MM.1S (cell line): ENCODE data around the gene ADGRV1.

Experiments used
- DNase-seq: peaks from one replicate; pipeline ENCODE4 v3.0.0-alpha.2; 2015
- H2AFZ ChIP-seq: fragments of 300-600 bp; sonication (generic); 2 replicates; pipeline ENCODE4 v1.6.0; 2016; ENCODE audit warnings: antibody characterized with exemption, low read length
- H3F3A ChIP-seq: fragments of 300-600 bp; sonication (generic); 2 replicates; pipeline ENCODE4 v1.6.1; 2016; ENCODE audit warnings: mild to moderate bottlenecking, antibody characterized with exemption, low read length, moderate library complexity, mixed read lengths; ENCODE audit not compliant: insufficient read depth
- H3K27ac ChIP-seq: fragments of 300-600 bp; sonication (generic); 2 replicates; pipeline ENCODE4 v1.5.1; 2016; ENCODE audit warnings: mild to moderate bottlenecking, low read length
- H3K27me3 ChIP-seq: fragments of 300-600 bp; sonication (generic); replicated peaks from 2 replicates; pipeline ENCODE4 v1.6.0; 2016; ENCODE audit warnings: low read length; ENCODE audit not compliant: insufficient read depth
- H3K36me3 ChIP-seq: fragments of 300-600 bp; sonication (generic); replicated peaks from 2 replicates; pipeline ENCODE4 v1.6.1; 2016; ENCODE audit warnings: mild to moderate bottlenecking, low read length, mixed read lengths; ENCODE audit not compliant: insufficient read depth
- H3K4me1 ChIP-seq: fragments of 300-600 bp; sonication (generic); 2 replicates; pipeline ENCODE4 v1.6.1; 2016; ENCODE audit warnings: low read length, mixed read lengths
- H3K4me2 ChIP-seq: fragments of 300-600 bp; sonication (generic); 2 replicates; pipeline ENCODE4 v1.6.0; 2016; ENCODE audit warnings: low read depth, low read length
- H3K4me3 ChIP-seq: fragments of 300-600 bp; sonication (generic); 2 replicates; pipeline ENCODE4 v1.5.1; 2016; ENCODE audit warnings: low read length, mixed read lengths
- H3K79me2 ChIP-seq: fragments of 300-600 bp; sonication (generic); 2 replicates; pipeline ENCODE4 v1.6.1; 2016; ENCODE audit warnings: mixed run types, low read length, mixed read lengths
- H3K9ac ChIP-seq: fragments of 300-600 bp; sonication (generic); 2 replicates; pipeline ENCODE4 v1.6.1; 2016; ENCODE audit warnings: low read length, mixed read lengths
- H3K9me2 ChIP-seq: fragments of 300-600 bp; sonication (generic); replicated peaks from 2 replicates; pipeline ENCODE4 v1.6.1; 2016; ENCODE audit warnings: mild to moderate bottlenecking, low read length, mixed read lengths; ENCODE audit not compliant: insufficient read depth
- H3K9me3 ChIP-seq: fragments of 300-600 bp; sonication (generic); replicated peaks from 2 replicates; pipeline ENCODE4 v1.6.1; 2016; ENCODE audit warnings: mild to moderate bottlenecking, low read length, mixed read lengths; ENCODE audit not compliant: insufficient read depth
- H4K20me1 ChIP-seq: fragments of 300-600 bp; sonication (generic); 2 replicates; pipeline ENCODE4 v1.6.1; 2016; ENCODE audit warnings: mild to moderate bottlenecking, low read length, moderate library complexity, mixed read lengths; ENCODE audit not compliant: insufficient read depth
- CTCF ChIP-seq: fragments of 300-600 bp; sonication (generic); IDR thresholded peaks from 2 replicates; pipeline ENCODE4 v1.5.1; 2016; ENCODE audit warnings: antibody characterized with exemption, low read length, mixed read lengths
- EZH2 ChIP-seq: fragments of 300-600 bp; sonication (generic); optimal IDR thresholded peaks from 2 replicates; pipeline ENCODE3; 2017; ENCODE audit warnings: low read depth, mild to moderate bottlenecking, antibody characterized with exemption, low read length, mixed read lengths
- EZH2phosphoT487 ChIP-seq: fragments of 300-600 bp; sonication (generic); IDR thresholded peaks from 2 replicates; pipeline ENCODE4 v1.6.1; 2018; ENCODE audit warnings: antibody characterized with exemption, low read length

The ADGRV1 gene

DNA sequence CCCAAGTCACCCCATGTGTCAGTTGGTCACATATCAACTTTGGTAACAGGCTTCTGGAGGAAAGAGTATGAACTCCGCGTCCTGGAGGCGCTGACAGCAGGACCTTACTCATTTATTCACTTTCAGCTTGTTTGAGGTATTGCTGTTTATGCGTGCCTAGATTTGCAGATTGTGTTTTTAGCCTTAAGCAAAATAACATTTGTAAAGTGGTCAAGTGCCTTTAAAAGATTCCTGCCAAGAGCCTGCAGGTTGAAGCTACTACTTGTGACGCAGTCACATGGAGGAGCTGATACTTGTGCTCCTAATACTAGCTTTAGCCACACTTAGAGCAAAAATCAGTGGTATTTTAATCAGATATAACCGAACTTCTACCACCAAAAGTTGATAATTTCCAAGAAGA is 351.3 kb downstream of the ADGRV1 start:
- no peak for TF ChIP-seq EZH2
- no peak for TF ChIP-seq CTCF
- no peak for TF ChIP-seq EZH2phosphoT487
- Histone ChIP-seq H3K9me3 (no peaks in the 10 kb centered on the region), H3K4me1 (no peaks in the 10 kb centered on the region), H3K27ac (no peak overlapping the region), H4K20me1 (no peaks in the 10 kb centered on the region), H3K27me3 (no peaks in the 10 kb centered on the region), H2AFZ (no peak overlapping the region), H3K36me3 (no peaks in the 10 kb centered on the region), H3K9me2 (no peaks in the 10 kb centered on the region), H3K79me2 (no peaks in the 10 kb centered on the region), H3K4me3 (no peak overlapping the region), H3K9ac (no peak overlapping the region), H3K4me2 (no peak overlapping the region), H3F3A (no peaks in the 10 kb centered on the region)
- DNase-seq, result no peak

DNA sequence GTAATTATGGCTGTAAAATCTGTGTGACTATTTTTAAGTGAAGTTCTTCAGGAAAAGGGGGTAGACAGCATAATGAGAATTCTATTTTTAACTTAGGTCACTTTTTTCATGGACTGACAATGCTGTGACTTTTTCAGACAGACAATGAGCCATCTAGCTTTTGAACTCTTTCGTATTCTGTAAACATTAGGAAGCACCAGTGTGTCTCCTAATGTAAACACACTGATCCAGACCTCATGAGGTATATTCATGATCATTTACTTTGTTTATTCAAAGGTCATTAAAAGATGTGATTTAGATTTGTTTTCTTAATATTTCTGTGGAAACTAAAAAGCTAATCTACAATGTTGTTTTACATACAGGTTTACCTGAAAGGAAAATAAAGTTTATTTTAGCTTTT is 352.6 kb downstream of the ADGRV1 start:
- Histone ChIP-seq H3K4me2 (no peak overlapping the region), H3K79me2 (no peaks in the 10 kb centered on the region), H3K9me3 (no peaks in the 10 kb centered on the region), H3K27me3 (no peaks in the 10 kb centered on the region), H3K9me2 (no peaks in the 10 kb centered on the region), H2AFZ (no peak overlapping the region), H3K4me3 (no peak overlapping the region), H3K9ac (no peak overlapping the region), H3K27ac (no peak overlapping the region), H3K36me3 (no peaks in the 10 kb centered on the region), H3K4me1 (no peaks in the 10 kb centered on the region), H3F3A (no peaks in the 10 kb centered on the region), H4K20me1 (no peaks in the 10 kb centered on the region)
- no peak for DNase-seq
- no peak for TF ChIP-seq CTCF
- no peak for TF ChIP-seq EZH2
- no peak for TF ChIP-seq EZH2phosphoT487

DNA sequence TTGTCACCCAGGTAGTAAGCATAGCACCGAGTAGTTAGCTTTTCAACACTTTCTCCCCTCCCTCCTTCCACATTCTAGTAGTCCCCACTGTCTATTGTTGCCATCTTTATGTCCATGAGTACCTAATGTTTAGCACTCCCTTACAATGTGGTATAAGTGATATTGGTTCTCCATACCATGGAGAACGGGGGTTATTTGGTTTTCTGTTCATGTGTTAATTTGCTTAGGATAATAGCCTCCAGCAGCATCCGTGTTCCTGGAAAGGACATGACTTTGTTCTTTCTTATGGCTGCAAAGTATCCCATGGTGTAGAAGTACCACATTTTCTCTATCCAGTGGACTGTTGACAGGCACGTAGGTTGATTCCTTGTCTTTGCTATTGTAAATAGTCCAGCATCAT is 353.9 kb downstream of the ADGRV1 start:
- no peaks in the 10 kb centered on the region for H3K27me3 ChIP-seq
- H3F3A ChIP-seq, result no peaks in the 10 kb centered on the region
- H3K79me2 ChIP-seq, result no peaks in the 10 kb centered on the region
- H2AFZ ChIP-seq, result no peak overlapping the region
- TF ChIP-seq EZH2 (no peak), EZH2phosphoT487 (no peak), CTCF (no peak)
- no peaks in the 10 kb centered on the region for H3K4me1 ChIP-seq
- DNase-seq, result no peak
- H3K4me3 ChIP-seq, result no peak overlapping the region
- no peaks in the 10 kb centered on the region for H3K9me2 ChIP-seq
- H3K9me3 ChIP-seq, result no peaks in the 10 kb centered on the region
- no peaks in the 10 kb centered on the region for H4K20me1 ChIP-seq
- H3K4me2 ChIP-seq, result no peak overlapping the region
- no peak overlapping the region for H3K27ac ChIP-seq
- no peak overlapping the region for H3K9ac ChIP-seq
- H3K36me3 ChIP-seq, result no peaks in the 10 kb centered on the region
